GM12891 (cell line): Measurements from ENCODE around the gene LTC4S.

ENCODE experiments used
- PAX5 ChIP-seq: IDR thresholded peaks from 2 replicates; pipeline ENCODE4 v1.6.1; 2011; ENCODE audit warnings: low read length, moderate library complexity, mild to moderate bottlenecking; ENCODE audit not compliant: insufficient read depth, severe bottlenecking
- POLR2A ChIP-seq: IDR thresholded peaks from 2 replicates; pipeline ENCODE4 v1.6.1; 2011; ENCODE audit warnings: low read depth, low read length, control low read depth
- POLR2AphosphoS5 ChIP-seq: IDR thresholded peaks from 2 replicates; pipeline ENCODE4 v1.6.1; 2011; ENCODE audit warnings: low read depth, low read length, control low read depth
- SPI1 ChIP-seq: IDR thresholded peaks from 2 replicates; pipeline ENCODE4 v1.6.1; 2011; ENCODE audit warnings: low read depth, low read length, control low read depth
- TAF1 ChIP-seq: IDR thresholded peaks from 2 replicates; pipeline ENCODE4 v1.6.1; 2011; ENCODE audit warnings: low read depth, low read length, control low read depth

GRCh38 chr5:179841621-179842020 is 47.8 kb downstream of the LTC4S start:
- TF ChIP-seq POLR2AphosphoS5 = no peak
- no peak for TF ChIP-seq POLR2A
- TF ChIP-seq TAF1 = no peak
- TF ChIP-seq SPI1 = no peak
- TF ChIP-seq PAX5 = no peak
